HepG2 (cell line): Measurements from ENCODE around the gene SIK2. TPM values are rescaled to one million over a fixed set of nuclear protein-coding genes. Genes with fewer than 3 reads are reported as not detected.

Experiments
- DMAP1 ChIP-seq: IDR thresholded peaks from 2 replicates; pipeline ENCODE4 v1.6.1; 2016
- ERF ChIP-seq: IDR thresholded peaks from 2 replicates; pipeline ENCODE4 v1.6.1; 2018; ENCODE audit warnings: missing biosample characterization, missing genetic modification reagents
- FOXA3 ChIP-seq: IDR thresholded peaks from 2 replicates; pipeline ENCODE4 v1.6.1; 2016; ENCODE audit warnings: missing genetic modification reagents, missing compliant biosample characterization
- GATAD2A ChIP-seq: IDR thresholded peaks from 2 replicates; pipeline ENCODE4 v1.6.1; 2016
- JUNB ChIP-seq: sonication (generic); formaldehyde crosslinking; IDR thresholded peaks from 2 replicates; pipeline ENCODE4 v1.8.0; 2022; ENCODE audit warnings: missing genetic modification reagents, mild to moderate bottlenecking, borderline replicate concordance
- KDM6A ChIP-seq: IDR thresholded peaks from 2 replicates; pipeline ENCODE4 v1.6.1; 2016; ENCODE audit warnings: low read depth
- NR2F6 ChIP-seq, 2 experiments: IDR thresholded peaks; 2 replicates each; pipeline ENCODE4 v1.6.1; 2016; ENCODE audit warnings: antibody characterized with exemption in 1 of 2, mild to moderate bottlenecking in 1 of 2
- POGZ ChIP-seq: sonication (generic); formaldehyde crosslinking; IDR thresholded peaks from 2 replicates; pipeline ENCODE4 v1.4.0; 2020; ENCODE audit warnings: mild to moderate bottlenecking, missing genetic modification reagents
- SMYD3 ChIP-seq: sonication (generic); formaldehyde crosslinking; IDR thresholded peaks from 2 replicates; pipeline ENCODE4 v1.8.1; 2023; ENCODE audit warnings: mild to moderate bottlenecking, missing genetic modification reagents
- SP5 ChIP-seq: IDR thresholded peaks from 2 replicates; pipeline ENCODE4 v1.6.1; 2016; ENCODE audit warnings: low read depth, borderline replicate concordance
- TARDBP ChIP-seq: sonication (generic); formaldehyde crosslinking; IDR thresholded peaks from 2 replicates; pipeline ENCODE4 v1.8.0; 2022; ENCODE audit warnings: mild to moderate bottlenecking, missing genetic modification reagents
- TRIM24 ChIP-seq: sonication (generic); formaldehyde crosslinking; IDR thresholded peaks from 2 replicates; pipeline ENCODE4 v1.8.0; 2022; ENCODE audit warnings: mild to moderate bottlenecking, missing genetic modification reagents
- WIZ ChIP-seq: sonication (generic); formaldehyde crosslinking; IDR thresholded peaks from 2 replicates; pipeline ENCODE4 v1.5.1; 2020; ENCODE audit warnings: mild to moderate bottlenecking, missing genetic modification reagents
- ZC3H4 ChIP-seq: sonication (generic); formaldehyde crosslinking; IDR thresholded peaks from 2 replicates; pipeline ENCODE4 v1.4.0; 2020; ENCODE audit warnings: missing genetic modification reagents, borderline replicate concordance
- ZNF44 ChIP-seq: sonication (generic); formaldehyde crosslinking; IDR thresholded peaks from 2 replicates; pipeline ENCODE4 v1.5.1; 2020; ENCODE audit warnings: mild to moderate bottlenecking, missing genetic modification reagents
- ZNF652 ChIP-seq: IDR thresholded peaks from 2 replicates; pipeline ENCODE4 v1.6.1; 2016; ENCODE audit warnings: low read depth, borderline replicate concordance
- ZSCAN22 ChIP-seq: sonication (generic); formaldehyde crosslinking; IDR thresholded peaks from 2 replicates; pipeline ENCODE4 v1.4.0; 2020; ENCODE audit warnings: mild to moderate bottlenecking, missing genetic modification reagents
- ZSCAN9 ChIP-seq: IDR thresholded peaks from 2 replicates; pipeline ENCODE4 v1.6.1; 2016; ENCODE audit warnings: borderline replicate concordance
- polyA plus RNA-seq, 8 experiments: library from polyadenylated mRNA; depleted of rRNA in 3 of 8; stranded (reverse) in 7 of 8; unstranded in 1 of 8; fragments of >200 nt; fragmentation: Illumina TruSeq in 4 of 8; extraction: Trizol in 4 of 8; gene quantifications; 2 replicates each; pipeline versions ENCODE4 v1.2.1 to v1.2.3, GENCODE V29; 2011 to 2016; ENCODE audit warnings: low read depth in 4 of 8, missing spikeins in 1 of 8, mixed read lengths in 1 of 8; ENCODE audit not compliant: insufficient read depth in 1 of 8
- total RNA-seq, 5 experiments: library from RNA; depleted of rRNA; stranded (reverse); fragments of >200 nt; fragmentation: Illumina TruSeq; extraction: Trizol; gene quantifications; 2 replicates each; pipeline ENCODE4 v1.2.3, GENCODE V29; 2016; ENCODE audit warnings: low read depth in 1 of 5
- TF ChIP-seq, protein P1 (sequence below): sonication (generic); formaldehyde crosslinking; IDR thresholded peaks from 2 replicates; pipeline ENCODE4 v1.5.0; 2020; ENCODE audit warnings: mild to moderate bottlenecking, missing genetic modification reagents
- TF ChIP-seq, protein P2 (sequence below): IDR thresholded peaks from 2 replicates; pipeline ENCODE4 v1.6.1; 2018; ENCODE audit warnings: missing genetic modification reagents, mild to moderate bottlenecking, missing compliant biosample characterization
- TF ChIP-seq, protein P3 (sequence below): IDR thresholded peaks from 2 replicates; pipeline ENCODE4 v1.6.1; 2012; ENCODE audit warnings: inconsistent platforms
- TF ChIP-seq, protein P4 (sequence below): sonication (generic); formaldehyde crosslinking; IDR thresholded peaks from 2 replicates; pipeline ENCODE4 v1.4.0; 2020; ENCODE audit warnings: mild to moderate bottlenecking, low read depth, missing genetic modification reagents
- TF ChIP-seq, protein P5 (sequence below): sonication (generic); formaldehyde crosslinking; IDR thresholded peaks from 2 replicates; pipeline ENCODE4 v1.8.1; 2023; ENCODE audit warnings: missing genetic modification reagents, inconsistent platforms, borderline replicate concordance
- TF ChIP-seq, protein P6 (sequence below): sonication (generic); formaldehyde crosslinking; IDR thresholded peaks from 2 replicates; pipeline ENCODE4 v1.8.1; 2023; ENCODE audit warnings: mild to moderate bottlenecking, moderate library complexity, missing genetic modification reagents

SIK2 gene
- total and polyA plus RNA-seq, 2 of the 13 experiments (the other 11 are each of a cell fraction or from before 2014, with no cell fraction given): 8.1 to 15.4 TPM

DNA sequence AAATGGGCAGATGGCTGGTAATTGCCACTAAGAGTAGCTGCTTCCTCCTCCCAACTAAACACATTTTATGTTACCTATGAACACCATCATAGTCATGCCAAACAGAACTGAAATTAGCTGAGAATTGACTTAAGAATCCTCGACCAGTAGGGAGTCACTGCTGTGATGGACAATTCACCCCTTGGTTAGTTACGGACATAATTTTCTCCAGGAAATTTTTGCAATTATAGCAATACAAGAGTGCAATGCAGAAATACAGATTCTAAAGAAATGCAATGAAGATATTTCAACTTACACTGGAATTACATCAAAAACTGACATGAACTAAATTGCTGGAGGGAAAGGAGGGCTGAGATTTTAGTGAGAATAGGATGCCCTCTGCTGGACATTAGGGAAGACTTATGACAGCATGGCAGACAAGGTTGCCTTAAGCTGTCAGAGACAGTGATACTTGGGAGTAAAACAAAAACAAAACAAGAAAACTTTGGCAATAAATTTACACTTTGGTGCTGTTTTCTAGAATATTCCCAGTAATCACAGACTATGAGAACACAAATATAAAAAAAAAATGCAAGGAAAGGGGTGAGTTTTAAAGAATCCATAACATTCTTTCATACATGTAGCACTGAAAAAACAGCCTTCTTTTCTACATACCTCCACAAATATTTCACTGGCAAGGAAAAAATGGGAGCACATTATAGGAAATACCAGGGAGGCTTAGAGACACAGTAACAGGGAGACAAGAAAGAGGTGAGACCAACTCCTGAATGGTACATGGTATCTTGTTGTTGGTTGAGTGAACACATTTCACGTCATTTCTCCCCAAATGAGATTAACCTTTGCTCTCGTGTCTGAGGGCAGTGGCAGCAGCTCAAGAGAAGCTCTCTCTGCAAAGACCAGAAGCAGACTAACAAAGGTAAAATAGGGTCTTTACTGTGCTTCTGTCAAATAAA is 175.1 kb downstream of the SIK2 start (continued):
- TF ChIP-seq, protein P1, sequence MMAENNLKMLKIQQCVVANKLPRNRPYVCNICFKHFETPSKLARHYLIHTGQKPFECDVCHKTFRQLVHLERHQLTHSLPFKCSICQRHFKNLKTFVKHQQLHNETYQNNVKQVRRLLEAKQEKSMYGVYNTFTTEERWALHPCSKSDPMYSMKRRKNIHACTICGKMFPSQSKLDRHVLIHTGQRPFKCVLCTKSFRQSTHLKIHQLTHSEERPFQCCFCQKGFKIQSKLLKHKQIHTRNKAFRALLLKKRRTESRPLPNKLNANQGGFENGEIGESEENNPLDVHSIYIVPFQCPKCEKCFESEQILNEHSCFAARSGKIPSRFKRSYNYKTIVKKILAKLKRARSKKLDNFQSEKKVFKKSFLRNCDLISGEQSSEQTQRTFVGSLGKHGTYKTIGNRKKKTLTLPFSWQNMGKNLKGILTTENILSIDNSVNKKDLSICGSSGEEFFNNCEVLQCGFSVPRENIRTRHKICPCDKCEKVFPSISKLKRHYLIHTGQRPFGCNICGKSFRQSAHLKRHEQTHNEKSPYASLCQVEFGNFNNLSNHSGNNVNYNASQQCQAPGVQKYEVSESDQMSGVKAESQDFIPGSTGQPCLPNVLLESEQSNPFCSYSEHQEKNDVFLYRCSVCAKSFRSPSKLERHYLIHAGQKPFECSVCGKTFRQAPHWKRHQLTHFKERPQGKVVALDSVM (CRISPR knock-in tag): 0 out of 2 replicates have a peak, but pooled peaks have one; percentile 17
- TF ChIP-seq SMYD3 (CRISPR knock-in tag): 0 out of 2 replicates have a peak, but pooled peaks have one; percentile 34
- TF ChIP-seq GATAD2A: peak; percentile 15; the same call in 1 of the 2 replicates
- no peak for TF ChIP-seq NR2F6 (IDR thresholded peaks at IDR 0.05)
- TF ChIP-seq NR2F6 (CRISPR knock-in tag; IDR thresholded peaks at IDR 0.05): peak; percentile 74
- peak; percentile 81 for TF ChIP-seq KDM6A (CRISPR knock-in tag)
- TF ChIP-seq, protein P2, sequence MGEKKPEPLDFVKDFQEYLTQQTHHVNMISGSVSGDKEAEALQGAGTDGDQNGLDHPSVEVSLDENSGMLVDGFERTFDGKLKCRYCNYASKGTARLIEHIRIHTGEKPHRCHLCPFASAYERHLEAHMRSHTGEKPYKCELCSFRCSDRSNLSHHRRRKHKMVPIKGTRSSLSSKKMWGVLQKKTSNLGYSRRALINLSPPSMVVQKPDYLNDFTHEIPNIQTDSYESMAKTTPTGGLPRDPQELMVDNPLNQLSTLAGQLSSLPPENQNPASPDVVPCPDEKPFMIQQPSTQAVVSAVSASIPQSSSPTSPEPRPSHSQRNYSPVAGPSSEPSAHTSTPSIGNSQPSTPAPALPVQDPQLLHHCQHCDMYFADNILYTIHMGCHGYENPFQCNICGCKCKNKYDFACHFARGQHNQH (CRISPR knock-in tag): peak; percentile 22
- TF ChIP-seq WIZ (CRISPR knock-in tag): no peak
- TF ChIP-seq FOXA3 (CRISPR knock-in tag): peak; percentile 8; the same call in 1 of the 2 replicates
- TF ChIP-seq POGZ (CRISPR knock-in tag): peak; percentile 44; the same call in 1 of the 2 replicates
- TF ChIP-seq ZNF44 (CRISPR knock-in tag): no peak
- TF ChIP-seq, protein P3, sequence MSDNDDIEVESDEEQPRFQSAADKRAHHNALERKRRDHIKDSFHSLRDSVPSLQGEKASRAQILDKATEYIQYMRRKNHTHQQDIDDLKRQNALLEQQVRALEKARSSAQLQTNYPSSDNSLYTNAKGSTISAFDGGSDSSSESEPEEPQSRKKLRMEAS: 0 out of 2 replicates have a peak, but pooled peaks have one; percentile 36
- TF ChIP-seq, protein P4, sequence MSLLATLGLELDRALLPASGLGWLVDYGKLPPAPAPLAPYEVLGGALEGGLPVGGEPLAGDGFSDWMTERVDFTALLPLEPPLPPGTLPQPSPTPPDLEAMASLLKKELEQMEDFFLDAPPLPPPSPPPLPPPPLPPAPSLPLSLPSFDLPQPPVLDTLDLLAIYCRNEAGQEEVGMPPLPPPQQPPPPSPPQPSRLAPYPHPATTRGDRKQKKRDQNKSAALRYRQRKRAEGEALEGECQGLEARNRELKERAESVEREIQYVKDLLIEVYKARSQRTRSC: no peak
- no peak; the same call in 1 of the 2 replicates for TF ChIP-seq ZNF652 (CRISPR knock-in tag)
- peak; percentile 27; the same call in 1 of the 2 replicates for TF ChIP-seq ERF (CRISPR knock-in tag)
- TF ChIP-seq, protein P5, sequence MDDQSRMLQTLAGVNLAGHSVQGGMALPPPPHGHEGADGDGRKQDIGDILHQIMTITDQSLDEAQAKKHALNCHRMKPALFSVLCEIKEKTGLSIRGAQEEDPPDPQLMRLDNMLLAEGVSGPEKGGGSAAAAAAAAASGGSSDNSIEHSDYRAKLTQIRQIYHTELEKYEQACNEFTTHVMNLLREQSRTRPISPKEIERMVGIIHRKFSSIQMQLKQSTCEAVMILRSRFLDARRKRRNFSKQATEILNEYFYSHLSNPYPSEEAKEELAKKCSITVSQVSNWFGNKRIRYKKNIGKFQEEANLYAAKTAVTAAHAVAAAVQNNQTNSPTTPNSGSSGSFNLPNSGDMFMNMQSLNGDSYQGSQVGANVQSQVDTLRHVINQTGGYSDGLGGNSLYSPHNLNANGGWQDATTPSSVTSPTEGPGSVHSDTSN: no peak
- TF ChIP-seq ZSCAN9 (CRISPR knock-in tag): peak; percentile 29; the same call in 1 of the 2 replicates
- peak; percentile 63; the same call in 1 of the 2 replicates for TF ChIP-seq ZSCAN22 (CRISPR knock-in tag)
- TF ChIP-seq SP5: 0 out of 2 replicates have a peak, but pooled peaks have one; percentile 12
- no peak for TF ChIP-seq ZC3H4 (CRISPR knock-in tag)
- no peak for TF ChIP-seq JUNB
- peak; percentile 33; the same call in 1 of the 2 replicates for TF ChIP-seq DMAP1 (CRISPR knock-in tag)
- TF ChIP-seq TRIM24 (CRISPR knock-in tag): no peak
- TF ChIP-seq, protein P6, sequence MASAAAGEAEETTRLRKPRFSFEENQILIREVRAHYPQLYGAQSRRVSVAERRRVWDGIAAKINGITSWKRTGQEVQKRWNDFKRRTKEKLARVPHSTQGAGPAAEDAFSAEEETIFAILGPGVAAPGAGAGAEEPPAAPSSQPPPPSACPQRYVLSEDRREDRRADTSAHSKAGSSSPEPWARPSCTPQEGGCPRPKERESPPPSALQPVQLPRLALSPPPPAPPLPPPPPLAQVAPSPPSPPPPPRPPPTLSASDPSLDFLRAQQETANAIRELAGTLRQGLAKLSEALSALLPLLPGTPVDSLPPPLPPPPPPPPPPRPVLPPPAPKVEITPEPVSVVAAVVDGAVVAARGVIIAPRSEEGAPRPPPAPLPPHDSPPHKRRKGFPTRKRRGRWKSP: 0 out of 2 replicates have a peak, but pooled peaks have one; percentile 26
- TF ChIP-seq TARDBP: 0 out of 2 replicates have a peak, but pooled peaks have one; percentile 42
